GM21786 (cell line): Measurements from ENCODE around the gene PFKFB1.
"Not testable (repeated sequence)": the region's sequence is repeated elsewhere in the genome, so short reads cannot be mapped to it uniquely, and the experiment has no call there.

Experiments used
- ATAC-seq: cut with Tn5 transposase; IDR thresholded peaks from one replicate; pipeline ENCODE4 v1.9.1; 2021; ENCODE audit not compliant: unreplicated experiment

The PFKFB1 gene

DNA sequence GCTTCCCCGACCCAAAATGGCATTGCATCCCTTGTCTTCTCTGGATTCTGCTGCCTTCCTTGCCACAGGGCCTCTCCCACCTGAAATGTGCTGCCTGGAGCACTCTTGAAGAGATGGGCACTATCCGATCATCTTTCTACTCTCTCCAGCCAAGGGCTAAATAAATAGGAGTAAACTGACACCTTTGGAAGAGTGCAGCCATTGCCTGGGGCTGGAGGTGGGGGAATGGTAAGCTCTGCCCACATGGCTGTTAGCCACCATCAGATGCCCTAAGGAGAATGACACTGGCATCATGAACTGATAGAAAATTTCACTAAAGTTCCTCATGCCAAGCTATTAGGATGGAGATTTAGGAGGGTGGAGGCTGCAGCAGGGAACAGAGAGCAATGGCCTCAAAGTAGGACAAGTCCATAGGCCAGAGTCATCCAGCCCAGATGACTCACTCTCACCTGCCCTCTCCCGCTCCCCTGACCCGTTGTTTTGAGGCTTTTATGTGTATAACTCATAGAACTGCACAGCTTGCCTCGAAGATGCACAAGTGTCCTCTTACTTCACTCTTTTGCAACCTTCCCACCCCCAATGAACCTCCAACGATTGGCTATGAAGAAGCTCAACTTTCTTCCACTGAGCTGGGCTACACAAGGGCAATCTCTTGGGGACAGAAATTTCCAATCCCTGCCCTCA, 822 bp upstream of the PFKFB1 start:
- no peak for ATAC-seq

DNA sequence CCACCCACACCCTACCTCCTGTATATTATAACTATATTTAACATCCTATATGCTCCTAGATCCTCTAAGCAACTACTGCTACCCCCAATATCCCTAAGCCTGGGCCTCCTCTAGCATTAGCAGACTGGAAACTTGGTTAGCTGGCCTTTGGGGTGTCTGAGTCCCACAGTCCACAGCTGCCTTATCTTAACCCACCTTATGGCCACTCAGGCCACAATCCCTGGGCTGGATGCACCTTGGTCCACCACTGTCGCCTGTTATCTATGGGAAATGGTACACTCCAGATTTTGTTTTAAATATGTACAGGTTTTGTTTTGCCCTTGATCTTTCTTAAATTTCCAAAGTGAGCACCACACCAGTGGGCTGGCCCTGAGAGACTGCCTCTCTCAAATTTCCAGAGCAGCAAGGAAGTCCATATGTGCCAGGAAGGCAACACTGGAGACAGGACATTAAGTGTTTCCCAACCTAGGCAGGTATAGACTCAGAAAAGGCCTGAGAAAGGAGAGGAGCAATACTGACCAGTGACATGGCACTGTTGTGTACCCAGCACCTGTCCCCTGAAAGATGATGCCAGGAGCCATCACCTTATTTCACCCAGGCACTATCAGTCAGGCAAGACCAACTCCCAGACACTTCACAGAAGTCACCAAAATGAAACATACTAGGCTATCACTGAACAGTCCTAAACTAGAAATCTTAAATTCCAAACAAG, 921 bp downstream of the PFKFB1 start:
- no peak for ATAC-seq

GRCh38 chrX:54991706-54992105, 2.3 kb downstream of the PFKFB1 start:
- ATAC-seq, result no peak

DNA sequence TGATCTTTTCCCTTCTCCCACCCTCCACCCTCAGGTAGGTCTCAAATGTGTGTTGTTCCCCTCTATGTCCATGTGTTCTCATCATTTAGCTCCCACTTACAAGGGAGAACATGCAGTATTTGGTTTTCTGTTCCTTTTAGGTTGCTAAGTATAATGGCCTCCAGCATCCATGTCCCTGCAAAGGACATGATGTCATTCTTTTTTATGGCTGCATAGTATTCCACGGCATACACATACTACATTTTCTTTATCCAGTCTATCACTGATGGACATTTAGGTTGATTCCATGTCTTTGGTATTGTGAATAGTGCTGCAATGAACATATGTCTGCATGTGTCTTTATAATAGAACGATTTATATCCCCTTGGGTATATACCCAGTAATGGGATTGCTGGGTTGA, 10.7 kb downstream of the PFKFB1 start:
- ATAC-seq, result not testable (repeated sequence)

- no peak for ATAC-seq
Measured at GRCh38 chrX:54980334-54980733, 13.7 kb downstream of the PFKFB1 start.

DNA sequence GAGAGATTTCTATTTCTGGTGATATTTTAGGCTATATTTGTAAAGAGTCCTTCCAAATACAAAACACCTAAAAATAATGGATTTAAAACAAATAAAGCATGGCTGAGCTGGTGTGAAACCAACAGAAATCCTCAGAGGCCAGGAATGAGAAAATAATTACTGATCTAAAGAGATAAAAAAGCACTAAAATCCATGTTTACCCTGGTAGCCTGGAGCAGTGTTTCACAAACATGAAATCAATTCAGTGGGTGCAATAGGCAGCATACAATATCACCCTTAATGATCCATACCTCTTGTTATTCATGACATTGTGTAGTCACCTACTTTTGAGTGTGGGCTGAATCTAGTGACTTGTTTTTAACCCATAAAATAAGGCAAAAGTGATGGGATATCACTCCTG, 14.6 kb downstream of the PFKFB1 start:
- no peak for ATAC-seq

DNA sequence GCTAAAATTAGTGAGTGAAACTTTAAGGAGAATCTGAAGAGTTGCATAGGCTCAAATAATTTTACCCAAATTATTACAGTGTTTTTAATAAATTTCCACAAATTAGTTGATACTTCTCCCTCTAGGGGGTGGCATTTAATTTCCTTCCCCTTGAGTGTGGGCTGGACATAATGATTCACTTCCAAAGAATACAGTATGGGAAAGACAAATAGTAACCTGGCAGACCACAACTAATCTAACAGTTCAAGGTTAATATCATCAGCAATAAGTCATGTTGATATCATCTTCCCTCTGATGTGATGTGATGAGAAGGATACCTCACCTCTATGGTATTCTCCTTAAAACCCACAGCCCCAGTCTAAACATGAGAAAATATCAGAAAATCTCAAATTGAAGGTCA, 15.5 kb downstream of the PFKFB1 start:
- ATAC-seq, result no peak

DNA sequence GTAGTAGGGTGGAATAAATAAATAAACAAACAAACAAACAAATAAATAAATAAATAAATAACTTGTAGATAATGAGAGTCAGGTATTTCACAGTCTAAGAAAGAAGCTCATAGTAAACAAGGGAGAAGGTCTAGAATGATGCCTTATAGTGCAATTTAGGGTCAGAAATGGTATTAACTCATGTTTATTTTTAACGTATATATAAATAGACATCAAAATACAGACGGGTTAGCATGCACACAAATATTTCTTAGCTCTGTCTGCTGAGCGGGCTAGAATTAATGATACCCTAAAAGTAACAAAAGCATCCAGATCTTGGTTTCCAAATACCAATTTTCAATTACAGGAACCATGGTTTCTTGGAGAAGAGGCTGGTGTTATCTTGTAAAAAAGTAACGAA, 16.6 kb downstream of the PFKFB1 start:
- no peak for ATAC-seq

DNA sequence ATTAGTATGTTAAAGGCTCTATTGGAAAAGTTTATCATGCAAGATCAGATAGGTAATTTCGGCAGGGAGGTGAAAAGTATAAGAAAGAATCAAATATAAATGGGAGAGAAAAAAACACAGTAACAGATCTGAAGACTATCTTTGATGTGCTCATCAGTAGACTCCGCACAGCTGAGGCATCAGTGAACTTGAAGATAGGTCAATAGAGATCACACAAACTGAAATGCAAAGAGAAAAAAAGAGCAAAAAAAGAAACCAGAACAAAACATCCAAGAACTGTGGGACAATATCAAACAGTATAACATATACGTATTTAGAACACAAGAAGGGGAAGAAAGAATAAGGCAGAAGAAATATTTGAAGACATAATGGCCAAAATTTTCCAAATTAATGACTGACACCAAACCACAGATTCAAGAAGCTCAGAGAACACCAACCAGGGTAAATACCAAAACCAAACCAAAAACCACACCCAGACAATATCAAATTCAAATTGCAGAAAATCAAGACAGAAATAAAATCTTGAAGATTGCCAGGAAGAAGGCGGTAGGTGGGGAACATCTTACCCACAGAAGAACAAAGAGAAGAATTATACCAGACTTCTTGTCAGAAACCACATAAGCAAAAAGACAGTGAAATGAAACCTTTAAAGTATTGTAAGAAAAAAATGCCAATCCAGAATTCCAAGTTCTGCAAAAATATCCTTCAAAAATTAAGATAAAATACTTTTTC, 29.1 kb downstream of the PFKFB1 start:
- no peak for ATAC-seq

GRCh38 chrX:54961750-54962149, 32.2 kb downstream of the PFKFB1 start:
- no peak for ATAC-seq

- no peak for ATAC-seq
Measured at GRCh38 chrX:54950730-54951375, 43.1 kb downstream of the PFKFB1 start.

DNA sequence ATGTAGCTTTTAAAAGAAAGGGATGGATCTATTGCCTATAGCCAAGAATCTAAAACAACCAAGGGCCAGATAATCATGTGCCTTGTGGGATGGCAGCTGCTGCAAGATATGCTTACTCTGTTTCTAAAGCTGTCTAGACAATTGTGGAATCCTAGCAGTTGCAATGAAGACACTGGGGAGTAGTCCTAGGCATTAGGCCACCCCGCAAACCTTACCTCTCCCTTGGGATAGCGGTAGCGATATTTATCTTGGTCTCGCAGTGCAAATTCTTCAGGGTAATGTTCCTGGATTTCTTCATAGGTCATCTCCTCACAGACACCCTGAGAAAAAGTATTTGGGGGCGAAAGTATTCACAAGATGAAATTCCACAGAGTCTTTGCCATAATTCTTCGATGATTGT, 48.8 kb downstream of the PFKFB1 start:
- no peak for ATAC-seq

DNA sequence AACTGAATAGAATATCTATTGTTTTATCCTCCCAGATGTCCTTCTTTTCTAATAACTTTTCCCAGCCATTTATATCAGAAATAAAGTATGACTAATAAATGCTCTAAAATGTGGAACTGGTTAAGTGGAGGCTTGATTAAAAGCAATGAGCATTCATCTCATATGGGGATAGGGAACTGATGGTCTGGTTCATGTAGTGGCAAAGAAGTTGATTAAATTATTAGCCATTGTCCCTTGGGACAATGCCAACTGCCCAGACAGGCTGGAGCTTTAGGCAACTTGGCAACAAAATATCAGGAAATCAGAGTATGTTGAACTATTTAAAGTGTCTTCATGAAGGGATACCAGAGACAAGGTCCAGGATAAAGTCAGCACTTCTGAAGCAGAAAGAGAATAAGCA, 49.2 kb downstream of the PFKFB1 start:
- no peak for ATAC-seq

GRCh38 chrX:54937416-54937815, 56.6 kb downstream of the PFKFB1 start:
- no peak for ATAC-seq

- no peak for ATAC-seq
Measured at GRCh38 chrX:54935306-54935705, 58.7 kb downstream of the PFKFB1 start.

- no peak for ATAC-seq
Measured at GRCh38 chrX:54934890-54935289, 59.1 kb downstream of the PFKFB1 start.

GRCh38 chrX:54934058-54934457, 59.9 kb downstream of the PFKFB1 start:
- ATAC-seq, result no peak

DNA sequence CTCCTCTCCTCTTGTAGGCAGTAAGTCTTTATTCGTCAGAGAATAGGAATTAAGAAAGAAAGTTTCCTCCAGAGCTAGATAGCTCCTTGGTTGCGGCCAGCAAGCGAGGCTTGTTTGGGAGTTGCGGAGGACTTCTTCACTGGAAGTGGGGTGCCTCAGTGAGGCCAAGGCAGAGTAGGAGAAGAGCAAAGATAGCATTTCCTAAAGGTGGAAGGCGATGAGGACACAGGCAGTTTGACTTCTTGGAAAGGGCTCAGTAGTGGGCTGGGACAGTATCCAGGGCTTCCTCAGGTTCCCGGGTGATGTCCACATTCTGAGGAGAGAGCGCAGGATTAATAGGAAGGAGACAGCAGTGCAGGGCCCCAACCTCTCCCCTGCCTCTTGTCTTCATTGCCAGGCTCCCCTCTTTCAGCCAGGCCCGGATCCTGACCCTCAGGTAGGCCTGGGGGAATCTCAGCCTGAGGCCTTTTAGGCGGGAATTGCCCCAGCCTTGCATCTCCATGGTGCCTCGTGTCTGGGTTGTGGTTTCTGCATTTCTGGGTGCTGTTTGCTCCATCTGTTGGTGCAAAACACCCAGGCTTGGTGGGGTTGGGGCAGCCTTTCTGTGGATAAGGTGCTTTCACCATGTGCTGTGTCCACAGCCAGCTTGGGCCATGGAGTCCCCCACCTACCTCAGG, 60.7 kb downstream of the PFKFB1 start:
- no peak for ATAC-seq

GRCh38 chrX:54931107-54931506, 62.9 kb downstream of the PFKFB1 start:
- no peak for ATAC-seq

GRCh38 chrX:54930291-54931049, 63.5 kb downstream of the PFKFB1 start:
- ATAC-seq, result no peak
